Measurements from ENCODE around the gene MAP3K14. TPM values are rescaled to one million over a fixed set of nuclear protein-coding genes. Genes with fewer than 3 reads are reported as not detected.

The MAP3K14 gene
- total RNA-seq, 1 donor from 2014 or later = 1.2 TPM

GRCh38 chr17:45277216-45277849, 39.5 kb downstream of the MAP3K14 start:
- DNase-seq = peak; percentile 70

DNA sequence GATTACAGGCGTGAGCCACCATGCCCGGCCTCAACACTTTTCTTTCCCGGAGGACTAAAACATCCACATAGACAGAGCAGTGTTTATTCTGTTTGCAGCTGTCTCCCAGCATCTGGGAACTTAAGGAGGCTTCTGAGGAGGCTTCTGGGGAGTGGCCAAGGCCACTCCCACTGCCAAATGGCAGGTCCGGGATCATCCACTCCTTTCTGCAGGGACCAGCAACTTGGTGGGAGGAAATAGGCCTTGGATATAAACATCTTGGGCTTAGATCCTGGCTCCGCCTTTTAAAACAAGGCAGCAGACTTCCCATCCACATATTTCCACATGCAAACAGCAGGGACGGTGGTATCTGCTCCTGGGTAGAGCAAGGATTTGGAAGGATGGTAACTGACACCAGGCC, 40.8 kb downstream of the MAP3K14 start:
- DNase-seq = no peak

GRCh38 chr17:45274033-45274432, 42.8 kb downstream of the MAP3K14 start:
- DNase-seq = no peak

- no peak for DNase-seq
Observed at GRCh38 chr17:45273551-45273957, 43.3 kb downstream of the MAP3K14 start.

GRCh38 chr17:45271603-45272002, 45.2 kb downstream of the MAP3K14 start:
- no peak for DNase-seq

- DNase-seq = no peak
Observed at GRCh38 chr17:45270828-45271418, 45.9 kb downstream of the MAP3K14 start.

DNA sequence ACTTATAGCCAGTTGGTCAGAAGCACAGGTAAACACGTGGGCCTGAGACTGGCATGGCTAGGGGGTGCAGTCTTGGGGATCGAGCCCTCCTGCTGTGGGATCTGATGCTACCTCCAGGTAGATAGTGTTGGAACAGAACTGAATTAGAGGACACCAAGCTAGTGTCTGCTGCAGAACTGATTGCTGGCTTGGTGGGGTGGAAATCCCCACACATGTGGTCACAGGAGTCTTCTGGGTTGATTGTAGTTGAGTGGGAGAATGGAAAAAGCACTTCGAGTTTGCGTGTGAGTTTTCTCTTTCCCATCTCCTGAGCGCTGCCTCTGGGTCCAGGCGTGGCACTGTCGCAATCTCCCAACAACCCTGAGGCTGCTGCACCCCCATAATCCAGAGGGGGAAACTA, 46.9 kb downstream of the MAP3K14 start:
- no peak for DNase-seq

DNA sequence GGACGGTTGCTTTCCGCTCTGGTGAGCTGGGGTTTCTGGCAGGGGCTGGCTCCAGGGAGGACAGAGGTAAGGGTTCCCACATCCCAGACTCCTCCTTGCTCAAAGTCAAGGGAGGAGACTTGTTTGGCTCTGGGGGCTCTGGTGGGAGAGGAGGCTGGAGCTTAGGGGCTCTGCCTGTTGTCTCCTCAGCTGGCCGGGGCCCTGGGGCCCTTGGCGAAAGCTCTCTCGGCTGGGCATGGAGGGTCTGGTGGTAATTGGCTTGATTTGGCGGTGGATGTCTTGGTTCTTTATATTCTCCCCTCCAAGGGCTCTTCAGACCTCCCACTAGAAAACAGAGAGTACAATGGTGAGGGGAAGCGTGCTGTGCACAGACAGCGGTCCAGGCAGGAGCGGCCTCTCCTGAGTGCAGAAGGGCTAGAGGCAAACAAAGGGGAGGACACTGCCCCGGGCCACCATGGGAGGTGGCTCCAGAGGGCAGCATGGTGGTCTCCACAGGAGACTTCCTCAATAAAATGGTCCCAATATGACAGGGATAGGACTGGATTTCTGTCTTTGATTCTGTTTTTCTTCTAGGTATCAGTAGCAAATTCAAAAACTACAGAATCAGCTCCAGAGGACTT, 49.3 kb downstream of the MAP3K14 start:
- DNase-seq = no peak

- DNase-seq = no peak
Observed at GRCh38 chr17:45266372-45266926, 50.4 kb downstream of the MAP3K14 start.

DNA sequence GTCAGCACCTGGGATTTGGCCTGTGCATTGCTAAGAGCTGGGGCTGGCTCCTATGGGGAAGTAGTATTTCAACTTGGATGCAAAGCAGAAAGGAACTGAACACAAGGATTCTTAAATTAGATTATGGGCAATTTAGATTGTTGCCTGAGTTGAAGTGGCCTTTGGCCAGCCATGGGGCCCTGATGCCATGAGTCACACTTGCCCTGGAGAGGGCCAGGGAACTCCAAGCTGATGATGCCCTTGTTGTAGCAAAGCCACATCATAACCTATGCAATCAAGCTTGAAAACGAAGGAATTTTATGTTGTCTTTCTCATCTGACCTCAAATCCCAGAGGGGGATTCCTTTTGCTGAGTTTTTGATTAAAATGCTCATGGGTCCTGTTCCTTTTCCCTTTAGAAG, 51.0 kb downstream of the MAP3K14 start:
- no peak for DNase-seq

- DNase-seq = no peak
Observed at GRCh38 chr17:45264988-45265387, 51.8 kb downstream of the MAP3K14 start.

- DNase-seq = no peak
Observed at GRCh38 chr17:45264430-45264829, 52.4 kb downstream of the MAP3K14 start.

DNA sequence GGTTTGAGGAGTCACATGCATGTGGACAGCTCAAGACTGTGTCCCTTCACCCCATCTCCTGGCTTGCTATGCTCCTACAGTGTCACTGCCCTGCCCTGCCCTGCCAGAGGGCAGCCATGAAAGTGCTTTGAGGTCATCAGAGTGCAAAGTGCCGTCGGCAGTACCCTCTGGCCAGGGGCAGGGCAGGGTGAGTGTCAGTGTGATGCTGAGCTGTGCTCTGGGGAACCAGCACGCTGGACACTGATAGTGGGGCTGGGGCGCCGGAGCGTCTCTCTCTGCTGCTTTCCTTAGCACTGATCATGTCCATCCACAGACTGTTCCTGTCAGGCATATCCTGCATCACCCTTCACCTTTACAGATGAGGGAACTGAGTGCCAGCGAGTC, 53.4 kb downstream of the MAP3K14 start:
- no peak for DNase-seq

- DNase-seq = no peak
Observed at GRCh38 chr17:45262516-45263476, 54.0 kb downstream of the MAP3K14 start.

GRCh38 chr17:45261577-45262515, 55.0 kb downstream of the MAP3K14 start, which contains the start of gene SPATA32:
Gene SPATA32, minus strand, starts transcription at chr17:45262094. Its CDS starts 78 bp downstream, at chr17:45262016.
- DNase-seq = peak; percentile 58

DNA sequence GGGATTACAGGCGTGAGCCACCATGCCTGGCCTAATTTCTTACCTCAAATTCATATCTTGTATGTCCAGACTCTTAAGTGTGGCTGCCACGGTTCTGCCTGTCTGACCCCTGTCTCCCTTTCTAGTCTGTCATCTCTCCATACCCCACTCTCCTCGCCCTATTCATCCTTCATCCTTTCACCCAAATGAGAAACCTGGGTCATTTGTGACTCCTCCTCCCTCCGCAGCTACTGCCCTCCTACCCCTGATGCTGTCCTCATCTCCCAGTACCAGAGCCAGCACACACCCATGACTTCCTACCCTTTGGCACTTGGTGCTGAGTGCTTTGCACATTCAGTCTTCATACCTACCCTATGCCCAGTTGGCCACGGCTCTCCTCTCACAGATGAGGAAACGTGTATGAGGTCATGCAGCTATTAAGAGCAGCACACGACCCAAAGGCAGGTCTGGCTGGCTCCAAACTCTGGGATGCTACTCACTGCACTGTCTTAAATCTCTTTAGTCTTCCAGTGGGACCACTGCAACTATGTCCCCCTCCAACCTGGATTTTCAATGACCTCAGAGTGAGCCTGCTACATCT, 56.5 kb downstream of the MAP3K14 start:
- DNase-seq = no peak

DNA sequence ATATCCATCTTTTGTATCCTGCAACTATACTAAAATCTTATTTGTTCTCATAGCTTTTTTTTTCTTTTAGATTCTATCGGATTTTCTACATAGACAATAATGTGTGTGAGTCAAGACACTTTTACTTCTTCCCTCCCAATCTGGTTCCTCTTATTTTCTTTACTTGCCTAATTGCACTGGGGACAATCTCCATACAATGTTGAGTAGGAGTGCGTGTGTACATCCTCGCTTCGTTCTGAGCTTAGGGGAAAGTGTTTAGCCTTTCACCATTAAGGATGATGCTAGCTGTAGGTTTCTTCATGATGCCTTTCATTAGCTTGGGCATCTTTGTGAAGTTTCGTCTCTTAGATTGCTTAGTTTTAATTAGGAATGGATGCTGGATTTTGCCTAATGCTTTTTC, 57.8 kb downstream of the MAP3K14 start:
- no peak for DNase-seq

GRCh38 chr17:45257115-45257514, 59.7 kb downstream of the MAP3K14 start:
- DNase-seq = no peak

DNA sequence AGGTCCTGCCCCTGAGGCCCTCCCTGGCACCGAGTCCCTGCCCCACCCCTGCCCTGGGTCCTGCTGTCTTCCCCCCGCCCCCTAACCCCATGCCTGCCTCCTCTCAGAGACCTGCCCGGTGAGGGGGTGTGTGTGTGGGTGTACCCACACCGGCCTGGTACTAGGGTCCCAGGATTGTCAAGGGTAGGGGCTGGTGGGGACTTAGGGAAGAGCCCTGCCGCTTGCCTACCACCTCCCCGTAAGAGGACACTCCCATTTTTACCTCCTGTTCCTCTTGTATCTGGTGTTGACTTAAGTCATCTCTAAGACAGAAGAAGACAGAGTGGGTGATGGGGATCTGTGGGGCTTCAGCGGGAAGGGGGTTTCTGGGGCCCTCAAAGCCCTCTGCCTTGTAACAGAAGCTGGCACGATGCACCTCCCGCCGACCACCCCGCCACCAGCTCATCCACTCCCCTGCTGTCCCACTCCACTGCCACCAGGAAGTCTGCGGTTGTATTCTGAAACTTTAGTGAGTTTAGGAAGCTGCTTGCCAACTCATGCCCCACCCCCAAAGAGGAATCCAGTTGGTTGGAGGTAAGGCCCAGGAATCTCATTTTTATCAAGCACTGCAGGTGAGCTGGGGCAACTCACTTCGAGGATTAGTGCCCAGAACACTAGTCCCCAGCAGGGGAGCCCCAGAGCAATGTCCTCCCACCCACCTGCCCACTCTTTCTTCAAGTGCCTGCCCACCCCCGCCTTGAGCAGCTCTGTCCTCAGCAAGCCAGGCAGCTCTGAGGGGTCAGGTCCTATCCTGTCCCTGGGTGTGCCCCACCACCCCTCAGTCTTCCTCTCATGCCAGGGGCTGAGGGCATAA, 60.5 kb downstream of the MAP3K14 start:
- DNase-seq = no peak

DNA sequence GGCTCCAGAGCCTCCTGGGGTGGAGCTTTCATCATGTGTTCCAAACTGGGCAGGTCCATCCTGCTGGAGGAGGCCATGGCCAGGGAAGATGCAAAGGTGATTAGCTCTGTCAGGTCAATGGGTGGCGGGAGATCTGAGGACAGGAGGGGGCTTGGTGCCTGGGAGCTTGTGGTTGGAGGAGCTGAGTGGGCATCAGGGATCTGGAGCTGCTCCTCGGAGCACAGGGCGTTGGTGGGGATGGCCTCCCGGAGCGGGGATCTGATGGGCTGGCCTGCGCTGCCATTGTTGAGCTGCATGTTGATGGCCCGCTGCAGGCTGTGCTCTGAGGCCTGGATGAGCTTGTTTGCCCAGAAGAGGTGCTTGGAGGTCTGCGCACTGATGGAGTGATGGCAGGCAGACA, 61.5 kb downstream of the MAP3K14 start:
- no peak for DNase-seq

All from occipital lobe (tissue), 2 donors.